Suprapubic skin (tissue), 4 donors: ENCODE data around the gene KIF12. TPM values are rescaled to one million over a fixed set of nuclear protein-coding genes. Genes with fewer than 3 reads are reported as not detected.
A peak's percentile ranks its signal among the peaks of the same experiment; 100 is the strongest.

ENCODE experiments used
- DNase-seq, 2 donors: peaks; one replicate each; pipeline ENCODE4 v3.0.0-alpha.2; 2019; ENCODE audit warnings: low spot score in 2 of 2
- H3K27ac ChIP-seq: fragments of 200-600 bp; sonication (generic); one replicate; pipeline ENCODE4 v1.5.1; 2019
- H3K27me3 ChIP-seq: fragments of 200-600 bp; sonication (generic); one replicate; pipeline ENCODE4 v1.5.1; 2019
- H3K36me3 ChIP-seq: fragments of 200-600 bp; sonication (generic); one replicate; pipeline ENCODE4 v1.5.1; 2019
- H3K4me1 ChIP-seq: fragments of 200-600 bp; sonication (generic); one replicate; pipeline ENCODE4 v1.5.1; 2019
- H3K4me3 ChIP-seq: fragments of 200-600 bp; sonication (generic); one replicate; pipeline ENCODE4 v1.5.1; 2019; ENCODE audit warnings: mild to moderate bottlenecking
- H3K9me3 ChIP-seq: fragments of 200-600 bp; sonication (generic); one replicate; pipeline ENCODE4 v1.5.1; 2019
- EP300 ChIP-seq: sonication (generic); formaldehyde crosslinking; IDR thresholded peaks from one replicate; pipeline ENCODE4 v1.6.1; 2017; ENCODE audit warnings: antibody characterized with exemption
- POLR2A ChIP-seq, 2 donors: fragments of 450-650 bp; IDR thresholded peaks; one replicate each; pipeline ENCODE4 v1.6.1; 2017; ENCODE audit warnings: antibody characterized with exemption in 2 of 2, mild to moderate bottlenecking in 2 of 2, moderate library complexity in 2 of 2
- POLR2AphosphoS5 ChIP-seq, 3 donors: sonication (generic); formaldehyde crosslinking; IDR thresholded peaks; one replicate each; pipeline ENCODE4 v1.6.1; 2017; ENCODE audit warnings: antibody characterized with exemption in 3 of 3
- WGBS: methylation state at CpG from one replicate; pipeline ENCODE4 v1.1.5; 2018; 5-methylcytosine and 5-hydroxymethylcytosine counted together
- total RNA-seq, 4 donors: library from RNA; depleted of rRNA; stranded (reverse); fragments of >200 nt; gene quantifications; one replicate each; pipeline ENCODE4 v1.1.0, GENCODE V29; 2016
- TF ChIP-seq, protein P1 (sequence below), 2 donors: fragments of 200-600 bp in 1 of 2; fragments of 450-650 bp in 1 of 2; sonication (generic) in 1 of 2; IDR thresholded peaks; one replicate each; pipeline ENCODE4 v1.5.1; 2016 to 2019; ENCODE audit warnings: antibody characterized with exemption in 2 of 2, mild to moderate bottlenecking in 1 of 2, moderate library complexity in 1 of 2

KIF12 gene
- total RNA-seq, 4 donors from 2014 or later: 1.1 to 3.1 (median 2.1) TPM

DNA sequence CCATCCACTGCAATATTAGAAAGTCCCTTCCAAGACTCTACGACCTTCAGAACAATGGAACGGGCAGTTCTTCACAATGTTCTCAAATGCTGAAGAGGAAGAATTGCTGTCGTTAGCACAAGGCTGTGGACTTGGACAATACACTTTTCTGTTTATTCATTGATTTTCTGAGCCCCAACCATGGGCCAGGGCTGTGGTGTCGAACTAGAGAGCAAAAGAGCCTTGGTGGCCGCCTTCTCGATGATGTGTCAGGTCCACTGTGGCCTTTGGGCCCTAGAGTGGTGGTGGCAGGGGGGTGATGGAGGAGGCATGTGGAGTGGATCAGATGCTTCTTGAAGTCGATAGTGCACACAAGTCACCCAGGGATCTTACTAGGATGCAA, 18.5 kb upstream of the KIF12 start:
- no peak for DNase-seq
- TF ChIP-seq POLR2A (IDR thresholded peaks at IDR 0.05) (no peak), POLR2AphosphoS5 (IDR thresholded peaks at IDR 0.05) (no peak), EP300 (no peak)
- TF ChIP-seq, protein P1, sequence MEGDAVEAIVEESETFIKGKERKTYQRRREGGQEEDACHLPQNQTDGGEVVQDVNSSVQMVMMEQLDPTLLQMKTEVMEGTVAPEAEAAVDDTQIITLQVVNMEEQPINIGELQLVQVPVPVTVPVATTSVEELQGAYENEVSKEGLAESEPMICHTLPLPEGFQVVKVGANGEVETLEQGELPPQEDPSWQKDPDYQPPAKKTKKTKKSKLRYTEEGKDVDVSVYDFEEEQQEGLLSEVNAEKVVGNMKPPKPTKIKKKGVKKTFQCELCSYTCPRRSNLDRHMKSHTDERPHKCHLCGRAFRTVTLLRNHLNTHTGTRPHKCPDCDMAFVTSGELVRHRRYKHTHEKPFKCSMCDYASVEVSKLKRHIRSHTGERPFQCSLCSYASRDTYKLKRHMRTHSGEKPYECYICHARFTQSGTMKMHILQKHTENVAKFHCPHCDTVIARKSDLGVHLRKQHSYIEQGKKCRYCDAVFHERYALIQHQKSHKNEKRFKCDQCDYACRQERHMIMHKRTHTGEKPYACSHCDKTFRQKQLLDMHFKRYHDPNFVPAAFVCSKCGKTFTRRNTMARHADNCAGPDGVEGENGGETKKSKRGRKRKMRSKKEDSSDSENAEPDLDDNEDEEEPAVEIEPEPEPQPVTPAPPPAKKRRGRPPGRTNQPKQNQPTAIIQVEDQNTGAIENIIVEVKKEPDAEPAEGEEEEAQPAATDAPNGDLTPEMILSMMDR (IDR thresholded peaks at IDR 0.05): no peak
- 97% methylated on average over 7 of the region's 7 CpGs for WGBS
- no peaks in the 10 kb centered on the region for H3K9me3 ChIP-seq
- H3K4me1 ChIP-seq: peaks cover 11% of the 10 kb centered on the region
- H3K4me3 ChIP-seq: no peak overlapping the region
- H3K36me3 ChIP-seq: no peaks in the 10 kb centered on the region
- H3K27ac ChIP-seq: no peak overlapping the region
- peaks cover 4% of the 10 kb centered on the region for H3K27me3 ChIP-seq

DNA sequence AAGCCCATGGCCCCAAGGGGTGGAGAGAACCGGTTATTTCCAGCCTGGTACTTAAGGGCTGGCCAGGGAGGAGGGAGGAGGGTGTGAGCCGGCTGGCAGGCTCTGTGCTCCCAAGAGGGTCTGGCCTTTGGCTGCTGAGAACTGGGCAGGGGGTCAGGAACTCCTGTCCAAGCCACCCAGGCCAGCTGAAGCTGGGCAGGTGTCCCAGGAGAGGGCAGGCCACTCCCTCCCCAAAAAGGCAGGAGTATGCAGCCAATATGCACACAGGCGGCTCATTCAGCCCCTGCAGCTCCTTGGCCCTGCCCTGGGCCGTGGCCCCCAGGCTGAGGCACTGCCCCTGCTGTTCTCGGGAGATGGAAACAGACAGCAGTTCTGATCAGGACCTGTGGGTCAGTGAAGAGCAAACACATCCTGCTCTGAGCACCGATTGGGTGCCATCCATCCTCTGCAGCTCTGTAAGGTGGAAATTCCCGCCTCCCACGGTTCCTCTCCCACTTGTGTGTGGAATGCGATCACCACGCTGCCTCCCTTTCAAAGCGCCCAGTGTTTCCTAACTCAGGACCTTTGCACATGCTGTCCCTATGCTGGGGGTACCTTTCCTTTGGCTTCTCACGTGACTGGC, 17.1 kb upstream of the KIF12 start:
- H3K27me3 ChIP-seq: peaks cover 4% of the 10 kb centered on the region
- H3K4me1 ChIP-seq: peaks cover 12% of the 10 kb centered on the region
- no peak overlapping the region for H3K4me3 ChIP-seq
- TF ChIP-seq POLR2A (IDR thresholded peaks at IDR 0.05): no peak
- no peak overlapping the region for H3K27ac ChIP-seq
- H3K36me3 ChIP-seq: no peaks in the 10 kb centered on the region
- DNase-seq: no peak
- WGBS: 66% methylated on average over 9 of the region's 12 CpGs
- H3K9me3 ChIP-seq: no peaks in the 10 kb centered on the region

DNA sequence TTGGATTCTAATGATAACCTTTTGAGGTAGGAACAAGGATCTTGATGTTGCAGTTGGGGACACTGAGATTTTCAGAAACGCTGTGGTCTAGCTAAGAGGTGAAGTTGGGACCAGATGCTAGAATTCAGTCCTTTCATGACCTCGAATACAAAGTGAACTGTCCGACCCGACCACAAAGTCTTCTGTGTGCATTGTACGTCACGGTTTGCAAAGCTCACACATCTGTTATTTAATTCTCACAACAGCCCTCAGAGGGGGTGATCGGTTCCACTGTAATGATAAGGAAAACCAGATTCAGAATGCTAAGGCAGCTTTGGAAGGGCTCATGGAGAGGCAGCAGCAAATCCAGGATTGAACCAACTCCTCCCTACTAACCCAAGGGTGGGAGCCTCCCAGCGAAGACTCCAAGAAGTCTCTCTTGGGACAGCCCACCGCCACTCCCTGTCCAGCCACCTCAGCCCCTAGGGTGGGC, 16.6 kb upstream of the KIF12 start:
- TF ChIP-seq POLR2AphosphoS5 (IDR thresholded peaks at IDR 0.05) (no peak), EP300 (no peak), POLR2A (IDR thresholded peaks at IDR 0.05) (no peak)
- TF ChIP-seq, protein P1 (IDR thresholded peaks at IDR 0.05): no peak
- Histone ChIP-seq H3K27me3 (peaks cover 4% of the 10 kb centered on the region), H3K9me3 (no peaks in the 10 kb centered on the region), H3K27ac (no peak overlapping the region), H3K36me3 (no peaks in the 10 kb centered on the region), H3K4me1 (peaks cover 12% of the 10 kb centered on the region), H3K4me3 (no peak overlapping the region)
- no peak for DNase-seq
- WGBS: 78% methylated on average over 9 of the region's 9 CpGs

DNA sequence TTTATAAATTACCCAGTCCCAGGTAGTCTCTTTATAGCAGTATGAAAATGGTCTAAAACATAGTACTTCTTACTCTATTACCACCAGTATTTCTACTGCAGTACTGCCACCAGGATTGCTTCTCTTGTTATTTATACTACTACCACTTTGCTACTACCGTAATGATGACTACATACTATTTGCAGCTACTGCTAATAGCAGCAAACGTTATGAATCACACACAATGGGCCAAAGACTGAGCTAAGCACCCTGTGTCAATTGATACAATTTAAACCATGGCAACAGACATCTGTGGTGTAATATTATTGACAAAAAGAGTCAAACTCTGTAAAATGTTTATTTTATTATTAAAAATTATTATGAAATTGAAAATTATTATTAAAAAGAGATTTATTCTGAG, 15.3 kb upstream of the KIF12 start:
- Histone ChIP-seq H3K9me3 (no peaks in the 10 kb centered on the region), H3K27me3 (peaks cover 4% of the 10 kb centered on the region)
- WGBS: 27% methylated on average over 2 of the region's 2 CpGs

DNA sequence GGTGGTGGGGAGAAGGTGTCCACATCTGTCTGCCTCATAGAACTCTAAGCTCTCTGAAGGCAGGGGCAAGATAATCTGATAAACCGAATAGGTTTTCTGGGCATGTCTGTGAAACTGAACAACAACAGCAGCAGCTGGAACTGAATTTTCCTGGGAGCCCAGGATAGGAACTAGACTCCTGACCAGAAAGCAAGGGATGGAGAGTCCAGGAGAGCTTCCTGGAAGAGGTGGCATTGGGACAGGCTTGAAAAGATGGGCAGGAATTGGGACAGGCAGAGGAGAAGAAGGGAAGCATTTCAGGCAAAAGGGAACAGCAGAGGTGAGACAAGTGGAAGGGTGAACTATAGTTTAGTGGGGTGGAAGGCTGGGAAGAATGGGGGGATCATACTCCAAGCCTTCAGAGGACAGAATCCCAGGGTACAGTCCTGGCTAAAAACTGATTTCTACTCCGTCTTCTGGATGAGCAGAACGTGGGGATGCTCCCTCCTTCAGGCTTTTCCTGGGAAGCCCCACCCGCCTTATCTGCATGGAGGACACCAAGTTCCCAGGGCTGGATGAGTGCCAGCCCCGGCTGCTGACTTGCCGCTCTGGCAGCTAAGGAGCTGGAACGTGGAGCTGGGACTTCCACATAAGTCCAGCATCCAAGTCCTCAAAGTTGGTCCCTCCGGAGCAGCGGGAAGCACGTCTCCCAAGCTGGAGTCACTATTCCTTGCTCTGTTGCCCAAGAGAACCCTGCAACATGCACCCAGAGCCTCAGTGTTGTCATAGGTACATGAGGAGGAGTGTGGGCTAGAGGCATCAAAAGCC, 13.9 kb upstream of the KIF12 start:
- peak; percentile 83 to 91 for DNase-seq
- no peaks in the 10 kb centered on the region for H3K27me3 ChIP-seq
- TF ChIP-seq POLR2AphosphoS5 (IDR thresholded peaks at IDR 0.05) (peak in 2 of 3 donors; percentile 13 to 54), POLR2A (IDR thresholded peaks at IDR 0.05) (no peak)
- peak overlapping the region; percentile 28 for H3K27ac ChIP-seq
- 15% methylated on average over 8 of the region's 10 CpGs for WGBS
- H3K9me3 ChIP-seq: no peaks in the 10 kb centered on the region
- H3K36me3 ChIP-seq: no peaks in the 10 kb centered on the region
- no peak overlapping the region for H3K4me3 ChIP-seq
- H3K4me1 ChIP-seq: peaks cover 16% of the 10 kb centered on the region

More for the DNA sequence above, 15.3 kb upstream of the KIF12 start:
- TF ChIP-seq EP300 (no peak), POLR2AphosphoS5 (IDR thresholded peaks at IDR 0.05) (no peak), POLR2A (IDR thresholded peaks at IDR 0.05) (no peak)
- TF ChIP-seq, protein P1 (IDR thresholded peaks at IDR 0.05): no peak
- no peak for DNase-seq
- Histone ChIP-seq H3K36me3 (no peaks in the 10 kb centered on the region), H3K4me3 (no peak overlapping the region), H3K4me1 (peaks cover 12% of the 10 kb centered on the region), H3K27ac (no peak overlapping the region)

DNA sequence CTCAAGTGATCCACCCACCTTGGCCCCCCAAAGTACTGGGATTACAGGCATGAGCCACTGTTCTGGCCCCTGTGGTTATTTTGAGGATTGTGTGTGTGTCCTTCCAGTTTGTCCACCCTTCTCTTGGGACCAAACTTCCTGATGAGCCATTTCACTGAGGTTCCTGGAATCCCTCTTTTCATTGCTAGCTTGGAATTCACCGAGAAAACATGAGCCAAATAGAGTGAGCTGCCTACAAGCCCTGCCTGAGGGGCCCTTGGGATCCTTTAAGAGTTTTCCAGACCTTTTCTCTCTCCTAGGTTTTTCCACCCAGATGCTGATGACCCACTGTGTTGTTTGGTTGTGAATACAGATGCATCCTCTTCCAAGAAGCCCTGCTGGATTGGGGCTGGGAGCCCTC, 13.2 kb upstream of the KIF12 start:
- H3K27ac ChIP-seq: peak overlapping the region; percentile 28
- no peaks in the 10 kb centered on the region for H3K36me3 ChIP-seq
- WGBS: 64% methylated on average over 1 of the region's 1 CpG
- peaks cover 17% of the 10 kb centered on the region for H3K4me1 ChIP-seq
- TF ChIP-seq, protein P1 (IDR thresholded peaks at IDR 0.05): no peak
- TF ChIP-seq POLR2AphosphoS5 (IDR thresholded peaks at IDR 0.05) (no peak), EP300 (no peak), POLR2A (IDR thresholded peaks at IDR 0.05) (no peak)
- DNase-seq: no peak
- H3K27me3 ChIP-seq: no peaks in the 10 kb centered on the region
- H3K9me3 ChIP-seq: no peaks in the 10 kb centered on the region
- no peak overlapping the region for H3K4me3 ChIP-seq
